GM18951 (cell line): ENCODE measurements around the gene FBH1.
A peak's percentile ranks its signal among the peaks of the same experiment; 100 is the strongest.

Experiments
- POLR2A ChIP-seq: IDR thresholded peaks from 4 replicates; pipeline ENCODE4 v1.6.1; 2011; ENCODE audit warnings: mild to moderate bottlenecking; ENCODE audit not compliant: insufficient read length, insufficient read depth; ENCODE audit errors: extremely low read depth
- in situ Hi-C: fragments of 300-500 bp; cut with MboI; formaldehyde crosslinking; loops from one replicate; pipeline ENCODE4 v1.12.0; 2022; ENCODE audit warnings: low sequenced_read_pairs, mixed read lengths, inconsistent platforms; ENCODE audit not compliant: unreplicated experiment

FBH1 gene

GRCh38 chr10:5971315-5971832 is 81.3 kb downstream of the FBH1 start:
- in situ Hi-C loops: no loop called here

GRCh38 chr10:5971886-5972285 is 81.8 kb downstream of the FBH1 start:
- in situ Hi-C loops: no loop called here
- no peak for TF ChIP-seq POLR2A

More at GRCh38 chr10:5971315-5971832, 81.3 kb downstream of the FBH1 start:
- no peak for TF ChIP-seq POLR2A

GRCh38 chr10:5973069-5973468 is 83.0 kb downstream of the FBH1 start:
- no peak for TF ChIP-seq POLR2A
- in situ Hi-C loops: no loop called here

DNA sequence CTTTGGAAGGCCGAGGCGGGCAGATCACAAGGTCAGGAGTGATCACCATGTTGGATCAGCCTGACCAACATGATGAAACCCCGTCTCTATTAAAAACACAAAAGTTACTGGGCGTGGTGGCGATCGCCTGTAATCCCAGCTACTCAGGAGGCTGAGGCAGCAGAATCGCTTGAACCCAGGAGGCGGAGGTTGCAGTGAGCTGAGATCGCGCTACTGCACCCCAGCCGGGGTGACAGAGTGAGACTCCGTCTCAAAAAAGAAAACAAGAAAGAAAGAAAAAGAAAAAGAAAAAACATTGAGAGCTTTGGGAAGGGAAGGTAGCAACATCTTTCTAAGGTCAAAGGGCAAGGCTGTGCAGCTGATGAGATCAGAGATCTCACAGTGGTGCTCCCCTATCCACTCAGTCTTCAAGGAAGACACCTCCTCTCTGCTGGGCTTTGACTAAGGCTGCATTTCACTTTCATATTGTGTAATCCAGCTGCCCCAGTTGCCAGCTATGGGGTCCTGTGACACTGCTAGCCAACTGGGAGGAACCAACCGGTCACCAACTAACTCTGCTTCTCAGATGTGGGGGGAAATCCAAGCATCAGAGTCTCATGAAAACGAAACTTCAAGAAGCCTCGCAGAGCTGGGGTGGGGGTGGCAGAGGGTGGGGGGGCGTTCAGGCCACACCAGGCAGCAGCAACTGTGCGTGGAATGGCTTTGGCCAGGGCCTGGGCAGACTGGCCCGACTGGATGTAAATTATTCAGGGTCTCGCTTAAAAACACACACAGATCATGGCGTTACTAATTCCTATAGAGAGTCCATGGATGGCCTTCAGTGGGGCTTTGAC is 85.8 kb downstream of the FBH1 start:
- in situ Hi-C loops: no loop called here
- peak; percentile 37 for TF ChIP-seq POLR2A

DNA sequence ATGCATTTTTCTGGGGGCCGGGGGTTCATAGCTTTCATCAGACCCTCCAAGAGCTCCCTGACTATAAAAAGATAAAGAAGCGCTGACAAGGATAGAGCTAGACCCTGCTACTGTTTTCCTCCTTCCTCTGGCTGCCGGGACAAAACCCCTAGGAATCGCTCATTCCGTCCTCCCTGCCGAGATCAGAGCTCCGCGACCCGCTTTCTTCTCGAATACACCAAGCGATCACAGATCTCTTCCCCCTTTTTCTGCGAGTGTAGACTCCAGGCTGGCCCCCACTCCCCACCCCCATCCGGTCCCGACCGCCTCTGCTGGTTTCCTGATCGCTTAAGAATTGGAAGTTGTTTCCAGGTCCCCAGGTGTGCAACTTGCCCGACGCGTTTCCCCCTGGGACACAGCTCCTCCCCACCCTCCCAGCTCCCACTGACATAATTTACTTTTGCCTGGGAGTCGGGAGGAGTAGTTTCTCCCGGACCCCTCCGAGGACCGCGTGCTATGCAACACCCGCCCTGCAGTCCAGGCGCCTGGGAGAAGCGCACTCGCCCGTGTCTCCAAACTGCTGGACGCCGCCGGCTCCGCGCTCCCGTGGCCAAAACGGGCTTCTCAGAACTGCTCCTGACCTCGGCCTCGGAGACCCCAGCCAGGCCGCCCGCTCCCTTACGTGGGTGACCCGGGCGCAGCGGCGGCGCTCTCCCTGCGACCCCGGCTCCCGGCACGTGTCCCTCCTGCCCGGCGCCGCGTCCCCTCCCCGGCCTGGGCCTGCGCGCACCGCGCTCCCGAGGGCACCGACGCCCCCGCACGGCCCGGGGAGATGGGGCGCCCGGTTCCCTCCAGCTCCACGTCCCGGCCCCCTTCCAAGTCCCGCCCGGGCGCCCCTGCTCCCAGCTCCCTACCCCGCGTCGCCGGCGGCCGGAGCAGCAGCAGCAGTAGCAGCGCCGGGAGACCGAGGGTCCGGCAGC is 86.7 kb downstream of the FBH1 start:
- TF ChIP-seq POLR2A: peak; percentile 5
- in situ Hi-C loops: no loop called here

GRCh38 chr10:5977471-5978229 is 87.6 kb downstream of the FBH1 start, which contains the start of gene IL15RA:
IL15RA (minus strand) TSS chr10:5977543; CDS start chr10:5977492, 51 bp downstream.
- in situ Hi-C loops: no loop called here
- peak; percentile 63 for TF ChIP-seq POLR2A

DNA sequence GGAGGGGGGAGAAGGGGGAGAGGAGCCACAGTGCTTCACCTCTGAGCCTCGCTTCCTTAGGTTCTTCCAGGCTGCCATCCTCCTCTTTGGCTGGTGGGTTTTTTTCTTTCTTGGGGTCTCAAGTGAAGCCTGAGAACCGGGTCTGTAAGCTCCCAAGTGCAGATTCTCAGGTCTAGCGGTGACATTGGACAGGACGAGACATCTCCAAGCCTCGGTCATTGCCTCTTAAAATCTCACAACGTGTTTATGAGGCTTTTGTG is 88.1 kb downstream of the FBH1 start:
- in situ Hi-C loops: no loop called here
- TF ChIP-seq POLR2A: no peak

GRCh38 chr10:5981529-5981928 is 91.5 kb downstream of the FBH1 start:
- no peak for TF ChIP-seq POLR2A
- in situ Hi-C loops: no loop called here

DNA sequence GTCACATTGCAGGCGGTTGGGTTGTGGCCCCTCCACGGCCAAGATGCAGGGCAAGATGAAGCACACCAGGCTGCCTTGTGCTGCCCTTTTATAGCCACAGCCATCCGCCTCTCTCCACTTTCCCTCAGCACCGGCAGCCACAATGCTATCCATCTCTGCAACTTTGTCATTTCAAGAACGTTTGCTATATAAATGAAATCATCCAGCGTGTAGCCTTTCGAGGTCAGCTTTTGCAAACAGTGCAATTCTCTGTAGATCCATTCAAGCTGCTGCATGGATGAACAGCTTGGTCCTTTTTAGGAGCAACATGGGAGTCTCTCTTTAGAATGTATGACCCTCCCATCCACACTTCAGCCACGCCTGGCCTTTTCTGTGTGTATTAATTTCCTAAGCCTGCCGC is 93.7 kb downstream of the FBH1 start:
- TF ChIP-seq POLR2A: no peak
- in situ Hi-C loops: no loop called here

GRCh38 chr10:5985029-5985428 is 95.0 kb downstream of the FBH1 start:
- no peak for TF ChIP-seq POLR2A
- in situ Hi-C loops: no loop called here
